H54 (cell line): ENCODE measurements around the gene PTPRD.

Experiments
- DNase-seq: peaks from one replicate; pipeline ENCODE4 v3.0.0; 2011; ENCODE audit warnings: low spot score, mixed read lengths; ENCODE audit not compliant: insufficient read length
- FAIRE-seq: peaks from 3 replicates; lab custom pipeline; 2011; peaks lifted over from hg19 to GRCh38; lab: Jason Lieb, UNC
- POLR2A ChIP-seq: IDR thresholded peaks from 2 replicates; pipeline ENCODE4 v1.6.1; 2011; ENCODE audit warnings: low read depth, mild to moderate bottlenecking, low read length

The PTPRD gene

GRCh38 chr9:8420416-8420815, 2192.4 kb downstream of the PTPRD start:
- no peak for TF ChIP-seq POLR2A
- DNase-seq = no peak
- FAIRE-seq = no peak

GRCh38 chr9:8419596-8420275, 2193.1 kb downstream of the PTPRD start:
- no peak for FAIRE-seq
- no peak for DNase-seq
- TF ChIP-seq POLR2A = no peak

DNA sequence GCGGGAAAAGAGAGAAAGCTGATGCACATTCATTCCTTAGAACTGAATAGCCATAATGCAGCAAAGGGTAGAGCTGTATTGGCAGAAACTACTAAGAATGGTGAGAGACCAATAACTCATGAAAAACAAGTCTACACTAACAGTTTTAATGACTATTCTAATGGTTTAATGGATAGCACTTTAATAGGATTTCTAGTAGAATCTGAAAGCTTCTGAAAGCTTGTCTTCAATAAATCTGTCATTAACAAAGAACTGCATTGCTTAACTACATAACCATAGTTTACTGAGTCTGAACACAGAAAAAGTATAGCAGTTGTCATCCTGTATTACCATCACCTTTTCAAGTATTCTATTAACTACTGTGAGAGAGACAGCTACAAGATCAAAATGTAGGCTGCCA, 2195.5 kb downstream of the PTPRD start:
- FAIRE-seq = no peak
- no peak for DNase-seq
- TF ChIP-seq POLR2A = no peak

GRCh38 chr9:8412327-8412726, 2200.5 kb downstream of the PTPRD start:
- FAIRE-seq (no peak), DNase-seq (no peak)
- TF ChIP-seq POLR2A = no peak

- no peak for FAIRE-seq
- TF ChIP-seq POLR2A = no peak
- DNase-seq = no peak
Observed at GRCh38 chr9:8408575-8409190, 2204.1 kb downstream of the PTPRD start.

GRCh38 chr9:8401961-8402705, 2210.7 kb downstream of the PTPRD start:
- no peak for FAIRE-seq
- TF ChIP-seq POLR2A = no peak
- DNase-seq = no peak

DNA sequence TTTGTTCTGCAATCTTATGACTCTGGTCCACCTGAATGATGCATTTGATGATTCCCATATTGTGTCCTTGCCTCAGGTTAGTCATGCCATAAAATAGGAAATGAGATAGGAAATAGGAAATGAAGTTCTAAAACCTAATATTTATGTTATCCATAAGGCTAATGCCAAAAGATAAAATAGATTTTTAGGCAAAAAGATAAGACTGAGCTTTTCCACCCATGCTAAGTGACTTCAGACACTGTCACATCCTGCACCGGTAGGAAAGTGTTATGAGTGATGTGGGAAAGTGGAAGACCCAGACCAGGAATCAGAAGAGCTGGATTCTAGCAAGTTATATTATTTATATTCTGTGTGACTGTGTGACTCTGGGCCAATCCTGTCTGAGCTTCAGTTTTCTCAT, 2212.4 kb downstream of the PTPRD start:
- no peak for TF ChIP-seq POLR2A
- FAIRE-seq (no peak), DNase-seq (no peak)

GRCh38 chr9:8395022-8395421, 2217.8 kb downstream of the PTPRD start:
- no peak for DNase-seq
- no peak for TF ChIP-seq POLR2A

GRCh38 chr9:8394341-8394740, 2218.5 kb downstream of the PTPRD start:
- FAIRE-seq (no peak), DNase-seq (no peak)
- TF ChIP-seq POLR2A = no peak

More at GRCh38 chr9:8395022-8395421, 2217.8 kb downstream of the PTPRD start:
- FAIRE-seq = no peak

GRCh38 chr9:8392866-8393265, 2219.9 kb downstream of the PTPRD start:
- TF ChIP-seq POLR2A = no peak
- DNase-seq (no peak), FAIRE-seq (no peak)

DNA sequence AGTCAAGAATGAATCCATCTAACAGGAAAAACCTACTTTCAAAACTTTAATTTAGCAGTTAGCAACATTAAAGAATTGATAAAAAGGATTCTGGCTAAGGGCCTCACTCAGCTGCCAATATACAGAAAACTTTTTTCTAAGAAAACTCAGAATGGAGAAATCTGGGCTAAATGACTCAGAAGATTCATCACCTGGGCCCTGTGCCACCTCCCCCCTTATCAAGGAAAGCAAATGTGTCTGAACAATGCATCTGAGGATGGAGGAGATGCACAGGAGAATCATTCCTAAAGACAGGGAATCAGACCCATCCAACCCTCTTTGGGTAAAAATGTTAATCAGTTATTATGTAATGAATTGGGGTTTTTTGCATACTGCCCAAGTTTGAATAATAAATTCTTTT, 2221.2 kb downstream of the PTPRD start:
- TF ChIP-seq POLR2A = no peak
- FAIRE-seq (no peak), DNase-seq (no peak)

DNA sequence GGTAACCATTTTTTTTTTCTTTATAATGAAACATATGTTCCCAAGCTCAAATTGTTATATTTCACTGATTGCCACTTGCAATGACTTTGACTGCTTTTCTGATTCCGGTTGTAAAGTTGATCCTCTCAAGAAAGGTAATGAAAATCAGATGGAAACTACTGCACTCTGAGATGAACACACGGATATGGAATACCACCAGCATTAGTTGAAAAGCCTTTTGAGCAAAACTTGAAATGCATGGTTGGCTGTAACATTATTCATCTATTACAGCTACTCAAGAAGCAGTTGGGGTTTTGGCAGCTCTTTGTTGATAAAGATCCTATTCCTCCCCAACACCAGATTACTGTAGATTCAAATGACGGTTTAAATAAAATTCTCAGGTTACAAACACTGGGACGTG, 2221.7 kb downstream of the PTPRD start:
- no peak for TF ChIP-seq POLR2A
- no peak for DNase-seq
- no peak for FAIRE-seq

- FAIRE-seq = no peak
- DNase-seq = no peak
- no peak for TF ChIP-seq POLR2A
Observed at GRCh38 chr9:8390571-8390970, 2222.2 kb downstream of the PTPRD start.

GRCh38 chr9:8389531-8389930, 2223.3 kb downstream of the PTPRD start:
- no peak for TF ChIP-seq POLR2A
- FAIRE-seq (no peak), DNase-seq (no peak)
